Central memory CD4-positive, alpha-beta T cell (primary cell): ENCODE results near the gene CACNA1D.

Experiments
- DNase-seq: peaks from one replicate; pipeline ENCODE4 v3.0.0; 2022

CACNA1D gene

GRCh38 chr3:53581671-53582070 lies 87.3 kb downstream of the CACNA1D start:
- no peak for DNase-seq

- no peak for DNase-seq
Observed at GRCh38 chr3:53583161-53583690, 88.8 kb downstream of the CACNA1D start.

- no peak for DNase-seq
Observed at GRCh38 chr3:53585049-53585448, 90.6 kb downstream of the CACNA1D start.

GRCh38 chr3:53585627-53586026 lies 91.2 kb downstream of the CACNA1D start:
- DNase-seq = no peak

GRCh38 chr3:53588122-53588521 lies 93.7 kb downstream of the CACNA1D start:
- DNase-seq = no peak

GRCh38 chr3:53589201-53589600 lies 94.8 kb downstream of the CACNA1D start:
- DNase-seq = no peak

- no peak for DNase-seq
Observed at GRCh38 chr3:53589806-53590205, 95.4 kb downstream of the CACNA1D start.

- DNase-seq = no peak
Observed at GRCh38 chr3:53590606-53591005, 96.2 kb downstream of the CACNA1D start.

GRCh38 chr3:53591646-53592045 lies 97.2 kb downstream of the CACNA1D start:
- no peak for DNase-seq

GRCh38 chr3:53592862-53593261 lies 98.5 kb downstream of the CACNA1D start:
- DNase-seq = no peak

- no peak for DNase-seq
Observed at GRCh38 chr3:53593611-53594010, 99.2 kb downstream of the CACNA1D start.

GRCh38 chr3:53594276-53594675 lies 99.9 kb downstream of the CACNA1D start:
- DNase-seq = no peak

GRCh38 chr3:53595660-53596059 lies 101.2 kb downstream of the CACNA1D start:
- DNase-seq = no peak

- no peak for DNase-seq
Observed at GRCh38 chr3:53597136-53597915, 102.9 kb downstream of the CACNA1D start.

GRCh38 chr3:53599771-53600170 lies 105.4 kb downstream of the CACNA1D start:
- DNase-seq = no peak

GRCh38 chr3:53602866-53603265 lies 108.5 kb downstream of the CACNA1D start:
- no peak for DNase-seq

GRCh38 chr3:53604232-53604631 lies 109.8 kb downstream of the CACNA1D start:
- DNase-seq = no peak

- no peak for DNase-seq
Observed at GRCh38 chr3:53606793-53607192, 112.4 kb downstream of the CACNA1D start.

GRCh38 chr3:53612508-53612907 lies 118.1 kb downstream of the CACNA1D start:
- DNase-seq = no peak

- DNase-seq = no peak
Observed at GRCh38 chr3:53613125-53613524, 118.7 kb downstream of the CACNA1D start.

- no peak for DNase-seq
Observed at GRCh38 chr3:53614307-53614706, 119.9 kb downstream of the CACNA1D start.

- DNase-seq = no peak
Observed at GRCh38 chr3:53616321-53616720, 121.9 kb downstream of the CACNA1D start.

GRCh38 chr3:53616971-53617892 lies 122.8 kb downstream of the CACNA1D start:
- no peak for DNase-seq
